HG02759 (cell line): Measurements from ENCODE around the gene USP32.
"Not testable (repeated sequence)": the region's sequence is repeated elsewhere in the genome, so short reads cannot be mapped to it uniquely, and the experiment has no call there.

Experiments
- ATAC-seq: cut with Tn5 transposase; IDR thresholded peaks from one replicate; pipeline ENCODE4 v1.9.1; 2021; ENCODE audit warnings: mild to moderate bottlenecking, moderate library complexity; ENCODE audit not compliant: unreplicated experiment

USP32 gene

GRCh38 chr17:60333628-60334031 is 58.3 kb downstream of the USP32 start:
- ATAC-seq, result no peak

GRCh38 chr17:60333072-60333471 is 58.9 kb downstream of the USP32 start:
- ATAC-seq, result not testable (repeated sequence)

GRCh38 chr17:60332574-60332973 is 59.4 kb downstream of the USP32 start:
- no peak for ATAC-seq

GRCh38 chr17:60330731-60331130 is 61.2 kb downstream of the USP32 start:
- ATAC-seq, result no peak

- ATAC-seq, result no peak
These were observed 63.3 kb downstream of the USP32 start for GRCh38 chr17:60328679-60329078.

- no peak for ATAC-seq
These were observed 64.0 kb downstream of the USP32 start for GRCh38 chr17:60327901-60328273.

- no peak for ATAC-seq
These were observed 64.6 kb downstream of the USP32 start for GRCh38 chr17:60327134-60327900.

- no peak for ATAC-seq
These were observed 65.2 kb downstream of the USP32 start for GRCh38 chr17:60326702-60327101.

- no peak for ATAC-seq
These were observed 66.0 kb downstream of the USP32 start for GRCh38 chr17:60325730-60326524.

GRCh38 chr17:60323754-60324153 is 68.2 kb downstream of the USP32 start:
- no peak for ATAC-seq

- no peak for ATAC-seq
These were observed 69.9 kb downstream of the USP32 start for GRCh38 chr17:60322056-60322387.

- no peak for ATAC-seq
These were observed 70.4 kb downstream of the USP32 start for GRCh38 chr17:60321336-60322055.

- no peak for ATAC-seq
These were observed 73.1 kb downstream of the USP32 start for GRCh38 chr17:60318830-60319229.

- ATAC-seq, result no peak
These were observed 73.6 kb downstream of the USP32 start for GRCh38 chr17:60318326-60318725.

GRCh38 chr17:60315650-60316049 is 76.3 kb downstream of the USP32 start:
- ATAC-seq, result no peak

GRCh38 chr17:60314900-60315299 is 77.0 kb downstream of the USP32 start:
- ATAC-seq, result not testable (repeated sequence)

- no peak for ATAC-seq
These were observed 77.5 kb downstream of the USP32 start for GRCh38 chr17:60314423-60314822.

GRCh38 chr17:60311936-60312335 is 80.0 kb downstream of the USP32 start:
- no peak for ATAC-seq

- no peak for ATAC-seq
These were observed 80.7 kb downstream of the USP32 start for GRCh38 chr17:60311186-60311585.

- peak; percentile 64 for ATAC-seq
These were observed 86.8 kb downstream of the USP32 start for GRCh38 chr17:60305141-60305540.

- ATAC-seq, result no peak
These were observed 87.4 kb downstream of the USP32 start for GRCh38 chr17:60304502-60304901.
